HCT116 (cell line): Measurements from ENCODE around the gene SEPTIN12. TPM values are rescaled to one million over a fixed set of nuclear protein-coding genes. Genes with fewer than 3 reads are reported as not detected.

Experiments used
- ATAC-seq: fragments of 200-7000 bp; cut with Tn5 transposase; 2 replicates; pipeline ENCODE4 v1.9.1; 2020; ENCODE audit warnings: mild to moderate bottlenecking, moderate library complexity
- BruUV-seq: library from RNA; stranded (reverse); fragments of 400-500 nt; replicated peaks from 2 replicates; lab custom pipeline; 2021; lab: Mats Ljungman, UMichigan
- CTCF ChIA-PET: fragments of 300-600 bp; sonication (Branson Sonifier 250); formaldehyde crosslinking; loops from one replicate; lab custom pipeline; 2021; ENCODE audit warnings: antibody characterized with exemption; lab: Charles Lee
- POLR2A ChIA-PET: fragments of 300-600, 350-600 bp; sonication (Branson Sonifier 250); formaldehyde crosslinking; loops from one replicate; lab custom pipeline; 2021; ENCODE audit warnings: antibody characterized with exemption; lab: Charles Lee
- RAD21 ChIA-PET, 2 experiments: fragments of 300-600 bp; sonication (Branson Sonifier 250); formaldehyde crosslinking; loops; one replicate each; lab custom pipeline; 2023; ENCODE audit warnings: low total read pairs in 2 of 2; ENCODE audit not compliant: uncharacterized antibody in 2 of 2, unreplicated experiment in 2 of 2, low non-redundant PET in 1 of 2; lab: Charles Lee
- DNase-seq: peaks from one replicate; pipeline ENCODE4 v3.0.0-alpha.2; 2010; ENCODE audit warnings: low read depth, low spot score
- H2AFZ ChIP-seq: fragments of 200-600 bp; shearing (Covaris generic), sonication (generic); 2 replicates; pipeline ENCODE4 v1.6.1; 2017; ENCODE audit warnings: low read depth, mixed run types, mixed read lengths, antibody characterized with exemption, low read length; ENCODE audit not compliant: poor library complexity, severe bottlenecking
- H3K27ac ChIP-seq: 2 replicates; pipeline ENCODE4 v1.5.1; 2012; ENCODE audit warnings: low read depth, low read length
- H3K27me3 ChIP-seq: fragments of 200-600 bp; sonication (generic); 2 replicates; pipeline ENCODE4 v1.6.1; 2016; ENCODE audit warnings: mixed run types, low read length, mixed read lengths; ENCODE audit not compliant: insufficient read depth
- H3K36me3 ChIP-seq, 2 experiments: fragments of 200-500 bp in 1 of 2; fragments of 200-600 bp in 1 of 2; sonication (Bioruptor generic) in 1 of 2; sonication (generic) in 1 of 2; 2 replicates each; pipeline versions ENCODE4 v1.5.1 to v1.6.1; 2014 to 2016; ENCODE audit warnings: low read length in 2 of 2, inconsistent platforms in 1 of 2, mixed read lengths in 1 of 2, mixed run types in 1 of 2; ENCODE audit not compliant: insufficient read depth in 2 of 2, control insufficient read depth in 1 of 2
- H3K4me1 ChIP-seq, 2 experiments: fragments of 200-600 bp in 1 of 2; sonication (generic) in 1 of 2; 2 replicates each; pipeline versions ENCODE4 v1.5.1 to v1.6.1; 2012 to 2017; ENCODE audit warnings: low read length in 2 of 2, inconsistent platforms in 1 of 2, mild to moderate bottlenecking in 1 of 2, mixed read lengths in 1 of 2, mixed run types in 1 of 2, moderate library complexity in 1 of 2; ENCODE audit not compliant: insufficient read depth in 2 of 2, control insufficient read depth in 1 of 2
- H3K4me2 ChIP-seq: fragments of 200-600 bp; sonication (generic); 2 replicates; pipeline ENCODE4 v1.6.1; 2017; ENCODE audit warnings: mixed run types, low read length, mixed read lengths
- H3K4me3 ChIP-seq, 2 experiments: fragments of 200-600 bp in 1 of 2; sonication (generic) in 1 of 2; replicated peaks in 1 of 2; 2 replicates each; pipeline ENCODE4 v1.5.1; 2011 to 2016; ENCODE audit warnings: low read length in 2 of 2, control low read depth in 1 of 2, low read depth in 1 of 2, mild to moderate bottlenecking in 1 of 2, mixed read lengths in 1 of 2, mixed run types in 1 of 2
- H3K79me2 ChIP-seq: fragments of 200-600 bp; sonication (generic); 2 replicates; pipeline ENCODE4 v1.6.1; 2017; ENCODE audit warnings: mild to moderate bottlenecking, mixed run types, low read length, moderate library complexity, mixed read lengths; ENCODE audit not compliant: insufficient read depth
- H3K9ac ChIP-seq: fragments of 200-600 bp; sonication (generic); 2 replicates; pipeline ENCODE4 v1.6.1; 2016; ENCODE audit warnings: low read length, mixed read lengths
- H3K9me2 ChIP-seq: fragments of 200-600 bp; sonication (generic), shearing (Covaris generic); 2 replicates; pipeline ENCODE4 v1.6.1; 2017; ENCODE audit warnings: mixed run types, mild to moderate bottlenecking, moderate library complexity; ENCODE audit not compliant: insufficient read depth
- H3K9me3 ChIP-seq, 2 experiments: fragments of 200-500 bp in 1 of 2; fragments of 200-600 bp in 1 of 2; sonication (Bioruptor generic) in 1 of 2; sonication (generic) in 1 of 2; 2 replicates each; pipeline ENCODE4 v1.6.1; 2014 to 2017; ENCODE audit warnings: low read length in 2 of 2, mixed read lengths in 2 of 2, inconsistent platforms in 1 of 2, low read depth in 1 of 2, mild to moderate bottlenecking in 1 of 2, mixed run types in 1 of 2, moderate library complexity in 1 of 2; ENCODE audit not compliant: control insufficient read depth in 1 of 2, insufficient read depth in 1 of 2
- H4K20me1 ChIP-seq: fragments of 200-600 bp; sonication (generic), shearing (Covaris generic); 2 replicates; pipeline ENCODE4 v1.6.1; 2017; ENCODE audit warnings: mixed run types, mild to moderate bottlenecking, moderate library complexity; ENCODE audit not compliant: insufficient read depth
- CBX3 ChIP-seq: IDR thresholded peaks from 2 replicates; pipeline ENCODE4 v1.6.1; 2012; ENCODE audit warnings: low read depth
- CEBPB ChIP-seq: IDR thresholded peaks from 2 replicates; pipeline ENCODE4 v1.6.1; 2012; ENCODE audit warnings: low read depth
- EGR1 ChIP-seq: IDR thresholded peaks from 2 replicates; pipeline ENCODE4 v1.6.1; 2012; ENCODE audit warnings: low read depth
- ELF1 ChIP-seq: IDR thresholded peaks from 2 replicates; pipeline ENCODE4 v1.6.1; 2012; ENCODE audit warnings: low read depth, borderline replicate concordance
- EZH2 ChIP-seq: fragments of 200-600 bp; sonication (generic); IDR thresholded peaks from 2 replicates; pipeline ENCODE4 v1.6.1; 2017; ENCODE audit warnings: antibody characterized with exemption, mixed run types
- EZH2phosphoT487 ChIP-seq: fragments of 200-600 bp; IDR thresholded peaks from 2 replicates; pipeline ENCODE4 v1.6.1; 2018; ENCODE audit warnings: antibody characterized with exemption, borderline replicate concordance
- JUND ChIP-seq: IDR thresholded peaks from 2 replicates; pipeline ENCODE4 v1.6.1; 2012
- SIN3A ChIP-seq: IDR thresholded peaks from 2 replicates; pipeline ENCODE4 v1.6.1; 2012; ENCODE audit warnings: low read depth
- SP1 ChIP-seq: IDR thresholded peaks from 2 replicates; pipeline ENCODE4 v1.6.1; 2012; ENCODE audit warnings: low read depth
- SRF ChIP-seq: IDR thresholded peaks from 2 replicates; pipeline ENCODE4 v1.6.1; 2012; ENCODE audit warnings: low read depth
- TCF7L2 ChIP-seq: IDR thresholded peaks from 2 replicates; pipeline ENCODE4 v1.7.0; 2011; ENCODE audit warnings: borderline replicate concordance, inconsistent platforms; ENCODE audit not compliant: insufficient read depth, insufficient read length; ENCODE audit errors: extremely low read depth
- YY1 ChIP-seq: IDR thresholded peaks from 2 replicates; pipeline ENCODE4 v1.6.1; 2011; ENCODE audit warnings: low read length, low read depth, moderate library complexity, mild to moderate bottlenecking; ENCODE audit not compliant: insufficient replicate concordance; ENCODE audit errors: extremely low read depth
- ZFX ChIP-seq: fragments of 450-650 bp; IDR thresholded peaks from 2 replicates; pipeline ENCODE4 v1.6.1; 2017
- ZNF274 ChIP-seq: fragments of 200-500 bp; sonication (Bioruptor generic); IDR thresholded peaks from 2 replicates; pipeline ENCODE4 v1.6.1; 2014; ENCODE audit warnings: mild to moderate bottlenecking, low read depth, low read length, inconsistent platforms
- intact Hi-C: fragments of 100-400 bp; cut with micrococcal nuclease; formaldehyde crosslinking; loops from 2 replicates; pipeline ENCODE4 v1.10.0; 2022
- total RNA-seq: library from RNA; stranded (reverse); gene quantifications from one replicate; pipeline ENCODE4 v1.2.1, GENCODE V29; 2021; ENCODE audit not compliant: unreplicated experiment
- TF ChIP-seq, protein P1 (sequence below), 3 experiments: fragments of 200-600 bp in 1 of 3; sonication (generic) in 1 of 3; IDR thresholded peaks in 2 of 3; conservative IDR thresholded peaks in 1 of 3; 2 replicates each; pipeline ENCODE4 v1.5.1; 2012 to 2017; ENCODE audit warnings: low read depth in 2 of 3, low read length in 2 of 3, antibody characterized with exemption in 1 of 3, borderline replicate concordance in 1 of 3, control low read depth in 1 of 3, mild to moderate bottlenecking in 1 of 3, mixed read lengths in 1 of 3, mixed run types in 1 of 3, moderate library complexity in 1 of 3; ENCODE audit not compliant: insufficient read depth in 1 of 3
- TF ChIP-seq, protein P2 (sequence below): IDR thresholded peaks from 2 replicates; pipeline ENCODE4 v1.6.1; 2012
- TF ChIP-seq, protein P3 (sequence below): IDR thresholded peaks from 2 replicates; pipeline ENCODE4 v1.6.1; 2012; ENCODE audit warnings: low read depth
- TF ChIP-seq, protein P4 (sequence below): IDR thresholded peaks from 2 replicates; pipeline ENCODE4 v1.6.1; 2011; ENCODE audit warnings: mild to moderate bottlenecking, low read length, moderate library complexity; ENCODE audit not compliant: insufficient replicate concordance; ENCODE audit errors: extremely low read depth

SEPTIN12 gene
- total RNA-seq, 1 experiment from 2014 or later: not detected

DNA sequence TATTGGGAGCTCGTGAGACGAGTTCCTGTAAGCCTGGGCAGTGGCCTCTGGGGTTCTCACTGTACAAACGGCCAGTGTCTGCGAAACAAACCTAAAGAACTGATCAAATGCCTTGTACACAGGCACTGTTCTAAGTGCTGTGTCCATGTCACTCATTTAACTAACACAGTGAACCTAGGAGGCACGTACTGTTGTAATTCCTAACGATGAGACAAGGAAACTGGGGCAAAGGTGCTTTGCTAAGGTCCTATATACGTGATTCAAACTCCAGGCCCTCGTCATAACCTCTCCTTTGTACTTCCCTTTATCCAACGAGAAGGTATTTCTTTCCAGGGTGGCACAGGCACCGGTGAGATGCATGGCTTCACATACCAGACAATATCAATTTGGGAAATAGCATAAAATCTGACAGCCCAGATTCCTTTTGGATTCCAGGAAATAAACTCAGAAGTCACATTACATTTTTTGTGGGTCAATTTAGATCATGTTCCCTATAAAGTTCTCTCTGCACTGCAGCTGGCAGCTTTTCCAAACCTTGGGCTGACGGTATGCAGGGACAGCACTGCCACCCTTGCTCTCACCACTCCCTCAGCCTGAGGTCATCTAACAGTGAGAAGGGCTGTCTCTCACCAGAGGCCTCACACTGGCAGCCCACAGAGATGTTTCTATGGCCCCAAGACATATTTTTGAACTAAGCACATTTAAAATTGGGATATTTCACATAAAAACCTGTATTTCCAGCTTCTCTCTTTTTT is 40.6 kb upstream of the SEPTIN12 start:
- BruUV-seq: no TSS peak

More for the DNA sequence above, 40.6 kb upstream of the SEPTIN12 start:
- Histone ChIP-seq H4K20me1 (no peaks in the 10 kb centered on the region), H3K9ac (no peak overlapping the region), H3K4me3 (no peak overlapping the region), H3K27ac (no peak overlapping the region), H3K4me1 (no peaks in the 10 kb centered on the region), H3K9me3 (no peaks in the 10 kb centered on the region), H3K79me2 (peaks cover 8% of the 10 kb centered on the region; the same call in 1 of the 2 replicates), H2AFZ (no peak overlapping the region), H3K27me3 (no peaks in the 10 kb centered on the region), H3K4me2 (no peak overlapping the region), H3K9me2 (no peaks in the 10 kb centered on the region), H3K36me3 (peaks cover 58 to 66% of the 10 kb centered on the region in 2 experiments)
- ChIA-PET POLR2A (no interaction called here), CTCF (no interaction called here), RAD21 (no interaction called here)
- no peak for DNase-seq
- intact Hi-C loops: no loop called here
- ATAC-seq: no peak
- TF ChIP-seq TCF7L2: no peak
- no peak for TF ChIP-seq YY1
- TF ChIP-seq, protein P1, sequence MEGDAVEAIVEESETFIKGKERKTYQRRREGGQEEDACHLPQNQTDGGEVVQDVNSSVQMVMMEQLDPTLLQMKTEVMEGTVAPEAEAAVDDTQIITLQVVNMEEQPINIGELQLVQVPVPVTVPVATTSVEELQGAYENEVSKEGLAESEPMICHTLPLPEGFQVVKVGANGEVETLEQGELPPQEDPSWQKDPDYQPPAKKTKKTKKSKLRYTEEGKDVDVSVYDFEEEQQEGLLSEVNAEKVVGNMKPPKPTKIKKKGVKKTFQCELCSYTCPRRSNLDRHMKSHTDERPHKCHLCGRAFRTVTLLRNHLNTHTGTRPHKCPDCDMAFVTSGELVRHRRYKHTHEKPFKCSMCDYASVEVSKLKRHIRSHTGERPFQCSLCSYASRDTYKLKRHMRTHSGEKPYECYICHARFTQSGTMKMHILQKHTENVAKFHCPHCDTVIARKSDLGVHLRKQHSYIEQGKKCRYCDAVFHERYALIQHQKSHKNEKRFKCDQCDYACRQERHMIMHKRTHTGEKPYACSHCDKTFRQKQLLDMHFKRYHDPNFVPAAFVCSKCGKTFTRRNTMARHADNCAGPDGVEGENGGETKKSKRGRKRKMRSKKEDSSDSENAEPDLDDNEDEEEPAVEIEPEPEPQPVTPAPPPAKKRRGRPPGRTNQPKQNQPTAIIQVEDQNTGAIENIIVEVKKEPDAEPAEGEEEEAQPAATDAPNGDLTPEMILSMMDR (IDR thresholded peaks at IDR 0.05 in 2 of 3, conservative IDR thresholded peaks at IDR 0.05 in 1 of 3; ENCODE audit: borderline replicate concordance in 1 of 3, insufficient read depth in 1 of 3, low read depth in 2 of 3, low read length in 2 of 3): no peak
- TF ChIP-seq, protein P2, sequence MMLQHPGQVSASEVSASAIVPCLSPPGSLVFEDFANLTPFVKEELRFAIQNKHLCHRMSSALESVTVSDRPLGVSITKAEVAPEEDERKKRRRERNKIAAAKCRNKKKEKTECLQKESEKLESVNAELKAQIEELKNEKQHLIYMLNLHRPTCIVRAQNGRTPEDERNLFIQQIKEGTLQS: no peak
- no peak for TF ChIP-seq EGR1
- no peak for TF ChIP-seq ZFX
- TF ChIP-seq ELF1: no peak
- TF ChIP-seq JUND: no peak
- TF ChIP-seq SRF: no peak
- TF ChIP-seq CEBPB: no peak
- no peak for TF ChIP-seq SP1
- TF ChIP-seq EZH2: no peak
- no peak for TF ChIP-seq CBX3
- TF ChIP-seq EZH2phosphoT487: no peak
- TF ChIP-seq SIN3A: no peak
- TF ChIP-seq, protein P3, sequence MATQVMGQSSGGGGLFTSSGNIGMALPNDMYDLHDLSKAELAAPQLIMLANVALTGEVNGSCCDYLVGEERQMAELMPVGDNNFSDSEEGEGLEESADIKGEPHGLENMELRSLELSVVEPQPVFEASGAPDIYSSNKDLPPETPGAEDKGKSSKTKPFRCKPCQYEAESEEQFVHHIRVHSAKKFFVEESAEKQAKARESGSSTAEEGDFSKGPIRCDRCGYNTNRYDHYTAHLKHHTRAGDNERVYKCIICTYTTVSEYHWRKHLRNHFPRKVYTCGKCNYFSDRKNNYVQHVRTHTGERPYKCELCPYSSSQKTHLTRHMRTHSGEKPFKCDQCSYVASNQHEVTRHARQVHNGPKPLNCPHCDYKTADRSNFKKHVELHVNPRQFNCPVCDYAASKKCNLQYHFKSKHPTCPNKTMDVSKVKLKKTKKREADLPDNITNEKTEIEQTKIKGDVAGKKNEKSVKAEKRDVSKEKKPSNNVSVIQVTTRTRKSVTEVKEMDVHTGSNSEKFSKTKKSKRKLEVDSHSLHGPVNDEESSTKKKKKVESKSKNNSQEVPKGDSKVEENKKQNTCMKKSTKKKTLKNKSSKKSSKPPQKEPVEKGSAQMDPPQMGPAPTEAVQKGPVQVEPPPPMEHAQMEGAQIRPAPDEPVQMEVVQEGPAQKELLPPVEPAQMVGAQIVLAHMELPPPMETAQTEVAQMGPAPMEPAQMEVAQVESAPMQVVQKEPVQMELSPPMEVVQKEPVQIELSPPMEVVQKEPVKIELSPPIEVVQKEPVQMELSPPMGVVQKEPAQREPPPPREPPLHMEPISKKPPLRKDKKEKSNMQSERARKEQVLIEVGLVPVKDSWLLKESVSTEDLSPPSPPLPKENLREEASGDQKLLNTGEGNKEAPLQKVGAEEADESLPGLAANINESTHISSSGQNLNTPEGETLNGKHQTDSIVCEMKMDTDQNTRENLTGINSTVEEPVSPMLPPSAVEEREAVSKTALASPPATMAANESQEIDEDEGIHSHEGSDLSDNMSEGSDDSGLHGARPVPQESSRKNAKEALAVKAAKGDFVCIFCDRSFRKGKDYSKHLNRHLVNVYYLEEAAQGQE: no peak
- no peak for TF ChIP-seq ZNF274
- TF ChIP-seq, protein P4, sequence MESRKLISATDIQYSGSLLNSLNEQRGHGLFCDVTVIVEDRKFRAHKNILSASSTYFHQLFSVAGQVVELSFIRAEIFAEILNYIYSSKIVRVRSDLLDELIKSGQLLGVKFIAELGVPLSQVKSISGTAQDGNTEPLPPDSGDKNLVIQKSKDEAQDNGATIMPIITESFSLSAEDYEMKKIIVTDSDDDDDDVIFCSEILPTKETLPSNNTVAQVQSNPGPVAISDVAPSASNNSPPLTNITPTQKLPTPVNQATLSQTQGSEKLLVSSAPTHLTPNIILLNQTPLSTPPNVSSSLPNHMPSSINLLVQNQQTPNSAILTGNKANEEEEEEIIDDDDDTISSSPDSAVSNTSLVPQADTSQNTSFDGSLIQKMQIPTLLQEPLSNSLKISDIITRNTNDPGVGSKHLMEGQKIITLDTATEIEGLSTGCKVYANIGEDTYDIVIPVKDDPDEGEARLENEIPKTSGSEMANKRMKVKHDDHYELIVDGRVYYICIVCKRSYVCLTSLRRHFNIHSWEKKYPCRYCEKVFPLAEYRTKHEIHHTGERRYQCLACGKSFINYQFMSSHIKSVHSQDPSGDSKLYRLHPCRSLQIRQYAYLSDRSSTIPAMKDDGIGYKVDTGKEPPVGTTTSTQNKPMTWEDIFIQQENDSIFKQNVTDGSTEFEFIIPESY: no peak
- TF ChIP-seq, all 23 proteins: peak for 0
